ENCODE data around the gene CWH43.

The CWH43 gene

DNA sequence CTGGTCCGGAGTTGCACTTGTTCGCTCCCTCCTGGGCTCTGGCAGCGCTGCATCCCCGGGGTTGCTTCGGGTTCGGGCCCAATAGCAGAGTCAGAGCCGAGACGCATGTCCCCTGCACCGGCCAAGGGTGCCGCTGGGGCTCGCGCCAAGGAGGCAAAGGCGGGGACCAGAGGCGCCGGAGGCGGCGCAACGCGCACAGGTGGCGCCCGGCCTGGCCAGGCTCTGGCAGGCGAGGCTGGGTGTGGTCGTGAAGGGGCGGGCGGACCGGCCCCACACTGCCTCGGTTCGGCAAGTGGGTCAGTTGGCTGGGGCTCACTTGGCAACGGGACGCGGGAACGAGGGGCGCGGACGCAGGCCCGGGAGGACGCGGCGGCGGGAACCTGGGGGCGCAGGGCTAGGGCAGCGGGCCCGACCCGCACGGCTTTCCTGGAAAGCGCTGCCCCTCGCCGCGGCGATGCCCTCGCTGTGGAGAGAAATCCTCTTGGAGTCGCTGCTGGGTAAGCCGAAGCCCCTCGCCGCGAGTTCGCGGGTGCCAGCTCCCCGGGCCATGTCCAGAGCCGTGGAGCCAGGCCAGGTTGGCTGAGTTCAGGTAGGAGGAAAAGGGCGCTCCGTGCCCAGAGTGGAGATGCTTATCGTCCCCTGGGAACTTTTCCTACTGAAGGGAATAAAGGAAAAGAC, at the start of gene CWH43:
TSS of gene CWH43 (plus strand) at position 300 of the 678 bp plus-strand sequence. CDS start at position 455, 155 bp downstream.
- H3K27me3 ChIP-seq (ENCODE audit: control insufficient read depth in 2 of 2, insufficient read depth in 2 of 2, low read length in 2 of 2), result peaks cover 0 to 3% of the 10 kb centered on the region in 2 donors
- H3K27ac ChIP-seq (ENCODE audit: low read depth in 2 of 2, low read length in 2 of 2), result peak within 1 kb of the TSS; percentile 71
- H3K4me1 ChIP-seq (ENCODE audit: control insufficient read depth in 2 of 2, insufficient read depth in 2 of 2, low read length in 2 of 2), result peaks cover 6 to 30% of the 10 kb centered on the region in 2 donors
- H3K9ac ChIP-seq (ENCODE audit: low read depth in 1 of 2, low read length in 2 of 2), result peak within 1 kb of the TSS in 1 of 2 donors; percentile 73
- H3K4me3 ChIP-seq (ENCODE audit: low read length in 2 of 2), result peak within 1 kb of the TSS; percentile 65 to 68
- H3K36me3 ChIP-seq (ENCODE audit: control insufficient read depth in 2 of 2, insufficient read depth in 2 of 2, low read length in 2 of 2), result no peaks in the 10 kb centered on the region
- no peaks in the 10 kb centered on the region for H3K9me3 ChIP-seq (ENCODE audit: control insufficient read depth in 2 of 2, low read length in 2 of 2)

DNA sequence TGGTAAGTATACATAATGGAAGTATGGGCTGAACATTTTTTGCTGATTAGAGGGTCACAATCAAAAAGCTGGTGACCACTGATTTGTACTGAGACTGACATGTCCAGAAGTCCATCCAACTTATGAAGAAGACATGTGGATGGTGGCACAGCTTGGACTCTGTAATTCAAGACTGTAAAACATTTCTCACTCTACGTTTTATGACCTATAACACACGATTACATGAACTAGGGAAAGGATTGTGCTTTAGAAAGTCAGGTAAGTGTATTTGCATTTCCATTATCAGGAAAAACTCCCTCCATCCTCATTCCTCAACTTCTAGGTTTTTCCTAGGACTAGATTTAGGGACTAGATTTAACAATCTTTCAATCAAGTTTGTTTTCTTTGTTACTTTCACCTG, 49.0 kb upstream of the CWH43 start:
- Histone ChIP-seq H3K36me3 (ENCODE audit: control insufficient read depth in 2 of 2, insufficient read depth in 2 of 2, low read length in 2 of 2) (no peaks in the 10 kb centered on the region), H3K4me3 (ENCODE audit: low read length in 2 of 2) (no peak overlapping the region), H3K9ac (ENCODE audit: low read depth in 1 of 2, low read length in 2 of 2) (no peak overlapping the region), H3K27ac (ENCODE audit: low read depth in 2 of 2, low read length in 2 of 2) (no peak overlapping the region), H3K9me3 (ENCODE audit: control insufficient read depth in 2 of 2, low read length in 2 of 2) (no peaks in the 10 kb centered on the region), H3K27me3 (ENCODE audit: control insufficient read depth in 2 of 2, insufficient read depth in 2 of 2, low read length in 2 of 2) (no peaks in the 10 kb centered on the region), H3K4me1 (ENCODE audit: control insufficient read depth in 2 of 2, insufficient read depth in 2 of 2, low read length in 2 of 2) (peaks cover 0 to 2% of the 10 kb centered on the region in 2 donors)

DNA sequence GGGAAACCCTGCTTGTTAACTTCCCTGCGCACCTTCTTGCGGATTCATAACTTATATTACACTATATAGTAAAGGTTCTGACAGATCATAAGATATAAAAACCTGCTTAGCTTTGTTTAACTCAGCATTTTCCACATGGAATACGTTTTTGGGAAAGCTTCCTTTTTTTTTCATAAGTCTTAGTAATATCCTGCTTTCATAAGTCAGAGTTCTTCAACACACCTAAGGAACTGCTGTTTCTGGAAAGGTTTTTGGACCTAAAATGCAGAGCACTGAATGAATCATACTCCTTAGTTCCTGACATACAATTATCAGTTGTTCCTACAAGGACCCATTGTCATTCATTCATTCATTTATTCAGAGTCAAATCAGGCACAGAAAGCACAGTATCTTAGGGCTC, 47.2 kb upstream of the CWH43 start:
- H3K4me1 ChIP-seq (ENCODE audit: control insufficient read depth in 2 of 2, insufficient read depth in 2 of 2, low read length in 2 of 2), result peaks cover 0 to 2% of the 10 kb centered on the region in 2 donors
- H3K4me3 ChIP-seq (ENCODE audit: low read length in 2 of 2), result no peak overlapping the region
- no peaks in the 10 kb centered on the region for H3K36me3 ChIP-seq (ENCODE audit: control insufficient read depth in 2 of 2, insufficient read depth in 2 of 2, low read length in 2 of 2)
- no peaks in the 10 kb centered on the region for H3K9me3 ChIP-seq (ENCODE audit: control insufficient read depth in 2 of 2, low read length in 2 of 2)
- H3K9ac ChIP-seq (ENCODE audit: low read depth in 1 of 2, low read length in 2 of 2), result no peak overlapping the region
- no peak overlapping the region for H3K27ac ChIP-seq (ENCODE audit: low read depth in 2 of 2, low read length in 2 of 2)
- no peaks in the 10 kb centered on the region for H3K27me3 ChIP-seq (ENCODE audit: control insufficient read depth in 2 of 2, insufficient read depth in 2 of 2, low read length in 2 of 2)

DNA sequence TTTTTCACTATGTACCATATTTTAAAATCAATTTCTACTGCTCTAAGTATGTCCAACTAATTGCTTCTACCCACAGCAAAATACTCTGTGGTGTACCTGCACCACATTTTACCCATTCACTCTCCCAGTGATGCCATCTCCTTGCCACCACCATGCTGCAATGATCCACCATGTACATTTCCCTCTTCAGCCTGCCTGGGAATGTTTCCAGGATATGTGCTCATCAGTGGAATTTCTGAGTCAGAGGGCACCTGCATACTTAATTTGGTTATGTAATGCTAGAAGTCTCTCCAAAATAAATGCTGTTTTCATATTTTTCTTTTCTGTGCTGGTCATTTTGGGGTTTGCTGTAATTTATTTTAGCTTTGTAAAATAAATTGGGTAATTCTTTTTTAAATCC, 46.3 kb upstream of the CWH43 start:
- no peak overlapping the region for H3K9ac ChIP-seq (ENCODE audit: low read depth in 1 of 2, low read length in 2 of 2)

GRCh38 chr4:48943387-48943786, 42.7 kb upstream of the CWH43 start:
- Histone ChIP-seq H3K9me3 (ENCODE audit: control insufficient read depth in 2 of 2, low read length in 2 of 2) (no peaks in the 10 kb centered on the region), H3K27me3 (ENCODE audit: control insufficient read depth in 2 of 2, insufficient read depth in 2 of 2, low read length in 2 of 2) (no peaks in the 10 kb centered on the region), H3K36me3 (ENCODE audit: control insufficient read depth in 2 of 2, insufficient read depth in 2 of 2, low read length in 2 of 2) (no peaks in the 10 kb centered on the region), H3K9ac (ENCODE audit: low read depth in 1 of 2, low read length in 2 of 2) (no peak overlapping the region), H3K27ac (ENCODE audit: low read depth in 2 of 2, low read length in 2 of 2) (no peak overlapping the region), H3K4me3 (ENCODE audit: low read length in 2 of 2) (no peak overlapping the region), H3K4me1 (ENCODE audit: control insufficient read depth in 2 of 2, insufficient read depth in 2 of 2, low read length in 2 of 2) (peaks cover 0 to 4% of the 10 kb centered on the region in 2 donors)

More for the DNA sequence above, 46.3 kb upstream of the CWH43 start:
- Histone ChIP-seq H3K4me3 (ENCODE audit: low read length in 2 of 2) (no peak overlapping the region), H3K36me3 (ENCODE audit: control insufficient read depth in 2 of 2, insufficient read depth in 2 of 2, low read length in 2 of 2) (no peaks in the 10 kb centered on the region), H3K27me3 (ENCODE audit: control insufficient read depth in 2 of 2, insufficient read depth in 2 of 2, low read length in 2 of 2) (no peaks in the 10 kb centered on the region), H3K9me3 (ENCODE audit: control insufficient read depth in 2 of 2, low read length in 2 of 2) (no peaks in the 10 kb centered on the region), H3K27ac (ENCODE audit: low read depth in 2 of 2, low read length in 2 of 2) (no peak overlapping the region), H3K4me1 (ENCODE audit: control insufficient read depth in 2 of 2, insufficient read depth in 2 of 2, low read length in 2 of 2) (peaks cover 0 to 3% of the 10 kb centered on the region in 2 donors)

DNA sequence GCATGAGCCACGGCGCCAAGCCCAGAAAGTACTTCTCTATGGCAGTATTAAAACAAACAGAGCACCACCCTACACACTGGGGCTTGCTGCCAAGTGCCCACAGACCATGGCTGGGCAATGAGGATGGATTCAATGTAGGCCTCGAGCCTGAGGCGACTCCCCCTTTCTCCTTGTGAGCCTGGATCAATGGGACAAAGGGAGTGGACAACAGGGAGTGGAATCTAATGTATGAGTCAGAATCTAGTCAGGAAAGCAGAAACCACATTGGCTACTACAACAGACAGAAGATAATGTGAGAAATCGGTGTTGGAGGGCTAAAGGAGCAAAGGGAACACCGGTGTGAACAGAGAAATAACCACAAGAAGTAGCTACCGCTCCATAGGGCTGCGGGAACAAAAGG, 41.8 kb upstream of the CWH43 start:
- no peak overlapping the region for H3K27ac ChIP-seq (ENCODE audit: low read depth in 2 of 2, low read length in 2 of 2)

DNA sequence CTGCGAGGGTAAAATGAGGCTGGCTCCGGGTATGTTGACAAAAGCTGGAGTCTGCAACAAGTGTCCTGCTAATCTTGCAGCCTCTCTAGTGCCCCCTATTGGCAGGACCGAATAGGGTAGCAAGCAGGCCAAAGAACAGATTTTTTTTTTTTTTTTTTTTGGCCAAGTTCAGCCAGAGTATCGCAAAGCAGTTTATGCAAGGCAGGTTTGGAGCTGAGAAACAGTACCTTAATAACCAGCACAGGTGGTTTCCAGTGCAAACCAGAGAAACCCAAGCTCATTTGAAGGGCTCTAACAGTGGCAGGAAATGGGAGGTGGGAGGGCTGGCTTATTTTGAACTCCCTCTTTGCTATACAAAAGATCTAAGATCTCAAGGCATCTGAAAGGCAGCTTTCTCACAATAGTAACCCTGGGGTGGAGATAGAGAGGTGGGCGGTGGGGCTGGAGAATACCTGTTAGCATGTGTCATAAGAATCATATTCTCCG, 41.3 kb upstream of the CWH43 start:
- no peak overlapping the region for H3K27ac ChIP-seq (ENCODE audit: low read depth in 2 of 2, low read length in 2 of 2)
- H3K4me1 ChIP-seq (ENCODE audit: control insufficient read depth in 2 of 2, insufficient read depth in 2 of 2, low read length in 2 of 2), result peaks cover 0 to 4% of the 10 kb centered on the region in 2 donors
- H3K9me3 ChIP-seq (ENCODE audit: control insufficient read depth in 2 of 2, low read length in 2 of 2), result no peaks in the 10 kb centered on the region
- H3K27me3 ChIP-seq (ENCODE audit: control insufficient read depth in 2 of 2, insufficient read depth in 2 of 2, low read length in 2 of 2), result no peaks in the 10 kb centered on the region
- no peak overlapping the region for H3K9ac ChIP-seq (ENCODE audit: low read depth in 1 of 2, low read length in 2 of 2)
- H3K36me3 ChIP-seq (ENCODE audit: control insufficient read depth in 2 of 2, insufficient read depth in 2 of 2, low read length in 2 of 2), result no peaks in the 10 kb centered on the region
- H3K4me3 ChIP-seq (ENCODE audit: low read length in 2 of 2), result no peak overlapping the region

More for the DNA sequence above, 41.8 kb upstream of the CWH43 start:
- no peaks in the 10 kb centered on the region for H3K27me3 ChIP-seq (ENCODE audit: control insufficient read depth in 2 of 2, insufficient read depth in 2 of 2, low read length in 2 of 2)
- no peak overlapping the region for H3K4me3 ChIP-seq (ENCODE audit: low read length in 2 of 2)
- peaks cover 0 to 4% of the 10 kb centered on the region in 2 donors for H3K4me1 ChIP-seq (ENCODE audit: control insufficient read depth in 2 of 2, insufficient read depth in 2 of 2, low read length in 2 of 2)
- no peak overlapping the region for H3K9ac ChIP-seq (ENCODE audit: low read depth in 1 of 2, low read length in 2 of 2)
- no peaks in the 10 kb centered on the region for H3K9me3 ChIP-seq (ENCODE audit: control insufficient read depth in 2 of 2, low read length in 2 of 2)
- no peaks in the 10 kb centered on the region for H3K36me3 ChIP-seq (ENCODE audit: control insufficient read depth in 2 of 2, insufficient read depth in 2 of 2, low read length in 2 of 2)

GRCh38 chr4:48945981-48946380, 40.1 kb upstream of the CWH43 start:
- Histone ChIP-seq H3K4me3 (ENCODE audit: low read length in 2 of 2) (no peak overlapping the region), H3K9ac (ENCODE audit: low read depth in 1 of 2, low read length in 2 of 2) (no peak overlapping the region), H3K9me3 (ENCODE audit: control insufficient read depth in 2 of 2, low read length in 2 of 2) (no peaks in the 10 kb centered on the region), H3K27ac (ENCODE audit: low read depth in 2 of 2, low read length in 2 of 2) (no peak overlapping the region), H3K36me3 (ENCODE audit: control insufficient read depth in 2 of 2, insufficient read depth in 2 of 2, low read length in 2 of 2) (no peaks in the 10 kb centered on the region), H3K4me1 (ENCODE audit: control insufficient read depth in 2 of 2, insufficient read depth in 2 of 2, low read length in 2 of 2) (peaks cover 0 to 4% of the 10 kb centered on the region in 2 donors), H3K27me3 (ENCODE audit: control insufficient read depth in 2 of 2, insufficient read depth in 2 of 2, low read length in 2 of 2) (no peaks in the 10 kb centered on the region)

- Histone ChIP-seq H3K9ac (ENCODE audit: low read depth in 1 of 2, low read length in 2 of 2) (no peak overlapping the region), H3K9me3 (ENCODE audit: control insufficient read depth in 2 of 2, low read length in 2 of 2) (no peaks in the 10 kb centered on the region), H3K4me1 (ENCODE audit: control insufficient read depth in 2 of 2, insufficient read depth in 2 of 2, low read length in 2 of 2) (peaks cover 0 to 4% of the 10 kb centered on the region in 2 donors), H3K36me3 (ENCODE audit: control insufficient read depth in 2 of 2, insufficient read depth in 2 of 2, low read length in 2 of 2) (no peaks in the 10 kb centered on the region), H3K27me3 (ENCODE audit: control insufficient read depth in 2 of 2, insufficient read depth in 2 of 2, low read length in 2 of 2) (no peaks in the 10 kb centered on the region), H3K4me3 (ENCODE audit: low read length in 2 of 2) (no peak overlapping the region), H3K27ac (ENCODE audit: low read depth in 2 of 2, low read length in 2 of 2) (no peak overlapping the region)
Measured at GRCh38 chr4:48947731-48948130, 38.3 kb upstream of the CWH43 start.

DNA sequence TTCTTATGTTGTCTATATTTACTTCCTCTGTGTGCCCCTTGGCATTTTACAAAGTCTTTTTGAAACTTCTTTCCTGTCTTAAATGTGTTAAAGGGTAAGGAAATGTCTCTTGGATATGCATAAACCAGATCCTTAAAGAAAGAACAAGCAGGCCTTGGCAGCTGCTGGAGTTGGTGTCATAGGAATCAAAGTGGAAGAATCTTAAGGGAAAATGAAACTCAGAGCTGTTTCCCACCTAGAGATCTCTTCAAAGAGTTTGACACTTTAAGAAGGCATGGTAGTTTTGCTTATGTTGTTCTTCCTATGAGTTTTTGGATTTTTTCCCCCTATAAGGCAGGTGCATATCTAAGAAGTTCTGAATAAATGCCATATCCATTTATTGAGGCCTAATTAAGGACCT, 37.0 kb upstream of the CWH43 start:
- H3K9ac ChIP-seq (ENCODE audit: low read depth in 1 of 2, low read length in 2 of 2), result no peak overlapping the region
- no peaks in the 10 kb centered on the region for H3K9me3 ChIP-seq (ENCODE audit: control insufficient read depth in 2 of 2, low read length in 2 of 2)
- H3K36me3 ChIP-seq (ENCODE audit: control insufficient read depth in 2 of 2, insufficient read depth in 2 of 2, low read length in 2 of 2), result no peaks in the 10 kb centered on the region
- no peak overlapping the region for H3K4me3 ChIP-seq (ENCODE audit: low read length in 2 of 2)
- H3K27ac ChIP-seq (ENCODE audit: low read depth in 2 of 2, low read length in 2 of 2), result no peak overlapping the region
- peaks cover 0 to 5% of the 10 kb centered on the region in 2 donors for H3K4me1 ChIP-seq (ENCODE audit: control insufficient read depth in 2 of 2, insufficient read depth in 2 of 2, low read length in 2 of 2)
- no peaks in the 10 kb centered on the region for H3K27me3 ChIP-seq (ENCODE audit: control insufficient read depth in 2 of 2, insufficient read depth in 2 of 2, low read length in 2 of 2)

All from mucosa of rectum (tissue), 2 donors.